SK-N-SH (cell line): Measurements from ENCODE around the gene SERTM1. TPM values are rescaled to one million over a fixed set of nuclear protein-coding genes. Genes with fewer than 3 reads are reported as not detected.

Experiments
- CTCF ChIA-PET: fragments of 300-600, 350-600 bp; formaldehyde crosslinking; extraction: SDS; loops from one replicate; lab custom pipeline; 2021; lab: Yijun Ruan, JAX
- POLR2A ChIA-PET: fragments of 350-600 bp; sonication (Branson Sonifier 250); formaldehyde crosslinking; extraction: SDS; loops from one replicate; lab custom pipeline; 2020; ENCODE audit warnings: antibody characterized with exemption, inconsistent platforms; lab: Yijun Ruan, JAX
- DNase-seq: peaks from one replicate; pipeline ENCODE4 v3.0.0; 2012
- H2AFZ ChIP-seq: fragments of 200-600 bp; sonication (generic); 2 replicates; pipeline ENCODE4 v1.8.1; 2016; ENCODE audit warnings: antibody characterized with exemption, mild to moderate bottlenecking, low read depth
- H3F3A ChIP-seq: fragments of 200-600 bp; sonication (generic); replicated peaks from 2 replicates; pipeline ENCODE3; 2016; ENCODE audit warnings: antibody characterized with exemption, mild to moderate bottlenecking; ENCODE audit not compliant: insufficient read depth
- H3K27ac ChIP-seq, 2 experiments: fragments of 200-500 bp in 1 of 2; fragments of 200-600 bp in 1 of 2; sonication (Bioruptor generic) in 1 of 2; sonication (generic), shearing (Covaris generic) in 1 of 2; 2 replicates each; pipeline versions ENCODE4 v1.5.1 to v1.6.1; 2014 to 2016; ENCODE audit warnings: low read depth in 2 of 2, inconsistent platforms in 1 of 2, low read length in 1 of 2, mild to moderate bottlenecking in 1 of 2, mixed read lengths in 1 of 2
- H3K27me3 ChIP-seq: fragments of 200-600 bp; sonication (generic), shearing (Covaris generic); 2 replicates; pipeline ENCODE4 v1.6.1; 2016; ENCODE audit warnings: mixed run types; ENCODE audit not compliant: insufficient read depth
- H3K36me3 ChIP-seq, 2 experiments: fragments of 200-500 bp in 1 of 2; fragments of 200-600 bp in 1 of 2; sonication (Bioruptor generic) in 1 of 2; sonication (generic) in 1 of 2; replicated peaks in 1 of 2; 2 replicates each; pipeline versions ENCODE3 to v1.5.1; 2014 to 2016; ENCODE audit warnings: low read length in 1 of 2, mild to moderate bottlenecking in 1 of 2; ENCODE audit not compliant: insufficient read depth in 2 of 2, control insufficient read depth in 1 of 2
- H3K4me1 ChIP-seq, 2 experiments: fragments of 200-500 bp in 1 of 2; fragments of 200-600 bp in 1 of 2; sonication (Bioruptor generic) in 1 of 2; sonication (generic), shearing (Covaris generic) in 1 of 2; 2 replicates each; pipeline versions ENCODE4 v1.5.1 to v1.6.1; 2014 to 2016; ENCODE audit warnings: low read depth in 1 of 2, low read length in 1 of 2, mixed run types in 1 of 2; ENCODE audit not compliant: insufficient read depth in 2 of 2, control insufficient read depth in 1 of 2
- H3K4me2 ChIP-seq: fragments of 200-600 bp; sonication (generic), shearing (Covaris generic); 2 replicates; pipeline ENCODE4 v1.6.1; 2017; ENCODE audit warnings: mixed run types
- H3K4me3 ChIP-seq, 2 experiments: fragments of 200-500 bp in 1 of 2; fragments of 200-600 bp in 1 of 2; sonication (Bioruptor generic) in 1 of 2; sonication (generic), shearing (Covaris generic) in 1 of 2; 2 replicates each; pipeline versions ENCODE4 v1.5.1 to v1.8.1; 2014 to 2016; ENCODE audit warnings: low read depth in 2 of 2, inconsistent platforms in 1 of 2, low read length in 1 of 2, mild to moderate bottlenecking in 1 of 2, mixed read lengths in 1 of 2, moderate library complexity in 1 of 2
- H3K79me2 ChIP-seq: fragments of 200-600 bp; sonication (generic); 2 replicates; pipeline ENCODE4 v1.8.1; 2017; ENCODE audit warnings: mild to moderate bottlenecking; ENCODE audit not compliant: insufficient read depth
- H3K9ac ChIP-seq: fragments of 200-600 bp; sonication (generic); 2 replicates; pipeline ENCODE4 v1.6.1; 2017; ENCODE audit warnings: mixed run types
- H3K9me2 ChIP-seq: fragments of 200-600 bp; sonication (generic); 2 replicates; pipeline ENCODE4 v1.6.1; 2017; ENCODE audit warnings: mixed run types
- H3K9me3 ChIP-seq: fragments of 200-600 bp; sonication (generic); 2 replicates; pipeline ENCODE4 v1.6.1; 2017; ENCODE audit warnings: mixed run types, mild to moderate bottlenecking, moderate library complexity
- H4K20me1 ChIP-seq: fragments of 200-600 bp; sonication (generic); 2 replicates; pipeline ENCODE4 v1.6.1; 2017; ENCODE audit warnings: mild to moderate bottlenecking, mixed run types; ENCODE audit not compliant: insufficient read depth
- CHD2 ChIP-seq: fragments of 150-350 bp; IDR thresholded peaks from 2 replicates; pipeline ENCODE4 v1.6.1; 2018; ENCODE audit warnings: low read length; ENCODE audit not compliant: partially characterized antibody
- ELF1 ChIP-seq: IDR thresholded peaks from 2 replicates; pipeline ENCODE4 v1.4.0; 2012
- EP300 ChIP-seq, 2 experiments: IDR thresholded peaks; 2 replicates each; pipeline versions ENCODE4 v1.4.0 to v1.6.1; 2012; ENCODE audit warnings: borderline replicate concordance in 1 of 2, low read depth in 1 of 2, low read length in 1 of 2
- FOSL2 ChIP-seq: IDR thresholded peaks from 2 replicates; pipeline ENCODE4 v1.4.0; 2012; ENCODE audit warnings: low read depth, mild to moderate bottlenecking, moderate library complexity, borderline replicate concordance
- FOXJ3 ChIP-seq: sonication (generic); formaldehyde crosslinking; IDR thresholded peaks from 2 replicates; pipeline ENCODE4 v1.5.1; 2020; ENCODE audit warnings: mild to moderate bottlenecking, missing genetic modification reagents
- FOXM1 ChIP-seq: IDR thresholded peaks from 2 replicates; pipeline ENCODE4 v1.4.0; 2012; ENCODE audit warnings: low read depth, mild to moderate bottlenecking
- GATA2 ChIP-seq: sonication (generic); formaldehyde crosslinking; IDR thresholded peaks from 2 replicates; pipeline ENCODE4 v1.5.0; 2020; ENCODE audit warnings: mild to moderate bottlenecking, missing genetic modification reagents
- NFIC ChIP-seq: IDR thresholded peaks from 2 replicates; pipeline ENCODE4 v1.4.0; 2012; ENCODE audit warnings: borderline replicate concordance
- NRF1 ChIP-seq: IDR thresholded peaks from 2 replicates; pipeline ENCODE4 v1.6.1; 2012; ENCODE audit warnings: low read depth, mild to moderate bottlenecking, low read length
- RAD21 ChIP-seq: IDR thresholded peaks from 2 replicates; pipeline ENCODE4 v1.6.1; 2012; ENCODE audit warnings: mild to moderate bottlenecking, low read length
- RCOR1 ChIP-seq: fragments of 150-350 bp; IDR thresholded peaks from 2 replicates; pipeline ENCODE4 v1.6.1; 2017; ENCODE audit warnings: antibody characterized with exemption, low read length
- RFX5 ChIP-seq: IDR thresholded peaks from 2 replicates; pipeline ENCODE4 v1.6.1; 2012; ENCODE audit warnings: mild to moderate bottlenecking, improper control_type of control experiment, low read length
- TCF12 ChIP-seq: IDR thresholded peaks from 2 replicates; pipeline ENCODE4 v1.4.0; 2012
- TEAD4 ChIP-seq: IDR thresholded peaks from 2 replicates; pipeline ENCODE4 v1.4.0; 2012; ENCODE audit warnings: mild to moderate bottlenecking, borderline replicate concordance; ENCODE audit not compliant: insufficient read depth
- YY1 ChIP-seq: IDR thresholded peaks from 2 replicates; pipeline ENCODE4 v1.4.0; 2012; ENCODE audit warnings: low read depth, mild to moderate bottlenecking
- WGBS: methylation state at CpG from one replicate; pipeline ENCODE4 v1.1.6; 2017; ENCODE audit warnings: low lambda C conversion rate; 5-methylcytosine and 5-hydroxymethylcytosine counted together
- polyA plus RNA-seq, 3 experiments: library from polyadenylated mRNA; depleted of rRNA; stranded (reverse); fragments of >200 nt; gene quantifications; 2 replicates each; pipeline ENCODE4 v1.2.3, GENCODE V29; 2012
- TF ChIP-seq, protein P1 (sequence below): IDR thresholded peaks from 2 replicates; pipeline ENCODE4; 2012
- TF ChIP-seq, protein P2 (sequence below): IDR thresholded peaks from 2 replicates; pipeline ENCODE4 v1.4.0; 2012; ENCODE audit warnings: low read depth, borderline replicate concordance
- TF ChIP-seq, protein P3 (sequence below): fragments of 150-350 bp; IDR thresholded peaks from 2 replicates; pipeline ENCODE4 v1.6.1; 2017; ENCODE audit warnings: antibody characterized with exemption, low read length, low read depth, borderline replicate concordance

Gene SERTM1
- polyA plus RNA-seq, 1 of the 3 experiments (the other 2 are of a cell fraction) = 0.05 TPM

- no peaks in the 10 kb centered on the region for H3K4me1 ChIP-seq
- TF ChIP-seq CHD2 = no peak
- H3K9ac ChIP-seq = no peak overlapping the region
- H2AFZ ChIP-seq = no peak overlapping the region
- no peaks in the 10 kb centered on the region for H3K9me3 ChIP-seq
- H3K36me3 ChIP-seq = no peaks in the 10 kb centered on the region
- ChIA-PET POLR2A (no interaction called here), CTCF (interaction anchor here (1.5 kb wide), 1 partner anchor 71 kb away, joined by 3 read pairs; no protein-coding TSS in a partner anchor)
- H3K9me2 ChIP-seq = no peaks in the 10 kb centered on the region
- WGBS = 39% methylated on average over 3 of the region's 3 CpGs
- peaks cover 6% of the 10 kb centered on the region; the same call in 1 of the 2 replicates for H3K27me3 ChIP-seq
- H4K20me1 ChIP-seq = no peaks in the 10 kb centered on the region
- DNase-seq = no peak
- H3K79me2 ChIP-seq = no peaks in the 10 kb centered on the region
- H3K4me2 ChIP-seq = no peak overlapping the region
- H3F3A ChIP-seq = no peaks in the 10 kb centered on the region
- H3K4me3 ChIP-seq = no peak overlapping the region
- H3K27ac ChIP-seq = no peak overlapping the region
Observed at GRCh38 chr13:36665630-36666029, 8.2 kb upstream of the SERTM1 start.

DNA sequence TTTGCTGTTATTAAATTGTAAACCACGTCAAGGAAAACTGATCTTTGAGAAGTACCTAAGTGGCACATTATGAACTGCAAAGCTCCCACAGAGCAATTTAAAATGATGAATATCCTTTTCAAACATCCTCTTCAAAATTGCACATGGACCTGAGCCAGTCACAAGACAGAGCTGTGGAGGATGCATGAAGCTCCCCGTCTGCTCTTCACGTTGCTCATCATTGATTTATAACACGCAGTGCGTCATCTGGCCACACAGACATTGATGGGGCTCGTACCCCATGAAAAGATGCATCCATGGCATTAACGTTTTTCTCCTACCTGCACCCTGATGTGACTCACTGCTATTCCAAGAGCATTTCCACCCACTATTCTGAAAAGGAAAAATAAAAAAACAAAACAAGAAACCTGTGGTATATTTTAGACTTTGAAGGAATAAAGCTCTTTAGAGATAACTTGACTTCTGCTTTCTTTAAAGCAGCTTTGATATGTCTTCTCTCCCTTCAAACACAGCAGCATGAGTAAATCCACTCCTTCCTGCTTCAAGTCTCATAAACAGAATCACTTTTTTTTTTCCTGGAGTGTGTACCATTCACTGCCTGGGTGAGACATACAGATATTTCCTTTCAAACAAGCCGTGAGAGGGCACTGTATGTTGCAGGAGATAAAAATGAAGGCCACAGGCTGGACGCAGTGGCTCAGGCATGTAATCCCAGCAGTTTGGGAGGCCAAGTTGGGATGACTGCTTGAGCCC, 7.2 kb upstream of the SERTM1 start:
- WGBS = 15% methylated on average over 9 of the region's 9 CpGs
- Histone ChIP-seq H2AFZ (no peak overlapping the region), H3K9me3 (no peaks in the 10 kb centered on the region), H3K4me3 (no peak overlapping the region), H3K79me2 (no peaks in the 10 kb centered on the region), H3K36me3 (no peaks in the 10 kb centered on the region), H3K4me2 (no peak overlapping the region), H3K9me2 (no peaks in the 10 kb centered on the region), H3K9ac (no peak overlapping the region), H3F3A (no peaks in the 10 kb centered on the region), H4K20me1 (no peaks in the 10 kb centered on the region), H3K4me1 (no peaks in the 10 kb centered on the region), H3K27me3 (peaks cover 6% of the 10 kb centered on the region; the same call in 1 of the 2 replicates), H3K27ac (no peak overlapping the region)
- DNase-seq = no peak
- ChIA-PET POLR2A (no interaction called here), CTCF (interaction anchor here (0.9 to 1.5 kb wide), 2 partner anchors 15 to 70 kb away, joined by 3 read pairs; no protein-coding TSS in a partner anchor)
- TF ChIP-seq RCOR1 = no peak

- no peak overlapping the region for H3K9ac ChIP-seq
- H4K20me1 ChIP-seq = no peaks in the 10 kb centered on the region
- no peak overlapping the region for H3K4me2 ChIP-seq
- peaks cover 17% of the 10 kb centered on the region for H3K27me3 ChIP-seq
- WGBS = 8% methylated on average over 2 of the region's 2 CpGs
- no peaks in the 10 kb centered on the region for H3K9me2 ChIP-seq
- no peak for TF ChIP-seq EP300 (IDR thresholded peaks at IDR 0.05; ENCODE audit: borderline replicate concordance in 1 of 2, low read depth in 1 of 2, low read length in 1 of 2)
- TF ChIP-seq FOXM1 = no peak
- no peak for TF ChIP-seq YY1
- TF ChIP-seq RFX5 = no peak
- no peak for TF ChIP-seq TCF12
- TF ChIP-seq RAD21 = no peak
- TF ChIP-seq, protein P1, sequence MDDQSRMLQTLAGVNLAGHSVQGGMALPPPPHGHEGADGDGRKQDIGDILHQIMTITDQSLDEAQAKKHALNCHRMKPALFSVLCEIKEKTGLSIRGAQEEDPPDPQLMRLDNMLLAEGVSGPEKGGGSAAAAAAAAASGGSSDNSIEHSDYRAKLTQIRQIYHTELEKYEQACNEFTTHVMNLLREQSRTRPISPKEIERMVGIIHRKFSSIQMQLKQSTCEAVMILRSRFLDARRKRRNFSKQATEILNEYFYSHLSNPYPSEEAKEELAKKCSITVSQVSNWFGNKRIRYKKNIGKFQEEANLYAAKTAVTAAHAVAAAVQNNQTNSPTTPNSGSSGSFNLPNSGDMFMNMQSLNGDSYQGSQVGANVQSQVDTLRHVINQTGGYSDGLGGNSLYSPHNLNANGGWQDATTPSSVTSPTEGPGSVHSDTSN = no peak
- no peak for TF ChIP-seq FOXJ3 (CRISPR knock-in tag)
- no peak for TF ChIP-seq ELF1
- TF ChIP-seq NFIC = no peak
- no peak for TF ChIP-seq FOSL2
- TF ChIP-seq, protein P2, sequence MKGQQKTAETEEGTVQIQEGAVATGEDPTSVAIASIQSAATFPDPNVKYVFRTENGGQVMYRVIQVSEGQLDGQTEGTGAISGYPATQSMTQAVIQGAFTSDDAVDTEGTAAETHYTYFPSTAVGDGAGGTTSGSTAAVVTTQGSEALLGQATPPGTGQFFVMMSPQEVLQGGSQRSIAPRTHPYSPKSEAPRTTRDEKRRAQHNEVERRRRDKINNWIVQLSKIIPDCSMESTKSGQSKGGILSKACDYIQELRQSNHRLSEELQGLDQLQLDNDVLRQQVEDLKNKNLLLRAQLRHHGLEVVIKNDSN = no peak
- TF ChIP-seq, protein P3, sequence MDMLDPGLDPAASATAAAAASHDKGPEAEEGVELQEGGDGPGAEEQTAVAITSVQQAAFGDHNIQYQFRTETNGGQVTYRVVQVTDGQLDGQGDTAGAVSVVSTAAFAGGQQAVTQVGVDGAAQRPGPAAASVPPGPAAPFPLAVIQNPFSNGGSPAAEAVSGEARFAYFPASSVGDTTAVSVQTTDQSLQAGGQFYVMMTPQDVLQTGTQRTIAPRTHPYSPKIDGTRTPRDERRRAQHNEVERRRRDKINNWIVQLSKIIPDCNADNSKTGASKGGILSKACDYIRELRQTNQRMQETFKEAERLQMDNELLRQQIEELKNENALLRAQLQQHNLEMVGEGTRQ = no peak
- TF ChIP-seq GATA2 = no peak
- TF ChIP-seq TEAD4 = no peak
- no peak for TF ChIP-seq NRF1
- no peaks in the 10 kb centered on the region for H3K79me2 ChIP-seq
- no peaks in the 10 kb centered on the region for H3K9me3 ChIP-seq
- H3K4me3 ChIP-seq = no peak overlapping the region
- POLR2A ChIA-PET = no interaction called here
- CTCF ChIA-PET = no interaction called here
- H3K4me1 ChIP-seq = no peaks in the 10 kb centered on the region
- H2AFZ ChIP-seq = no peak overlapping the region
- H3K36me3 ChIP-seq = no peaks in the 10 kb centered on the region
- H3K27ac ChIP-seq = no peak overlapping the region
- H3F3A ChIP-seq = no peaks in the 10 kb centered on the region
- DNase-seq = no peak
Observed at GRCh38 chr13:36668316-36668715, 5.5 kb upstream of the SERTM1 start.
